Measurements from ENCODE around the gene UNC93A.
"Not testable (repeated sequence)": the region's sequence is repeated elsewhere in the genome, so short reads cannot be mapped to it uniquely, and the experiment has no call there.

UNC93A gene

DNA sequence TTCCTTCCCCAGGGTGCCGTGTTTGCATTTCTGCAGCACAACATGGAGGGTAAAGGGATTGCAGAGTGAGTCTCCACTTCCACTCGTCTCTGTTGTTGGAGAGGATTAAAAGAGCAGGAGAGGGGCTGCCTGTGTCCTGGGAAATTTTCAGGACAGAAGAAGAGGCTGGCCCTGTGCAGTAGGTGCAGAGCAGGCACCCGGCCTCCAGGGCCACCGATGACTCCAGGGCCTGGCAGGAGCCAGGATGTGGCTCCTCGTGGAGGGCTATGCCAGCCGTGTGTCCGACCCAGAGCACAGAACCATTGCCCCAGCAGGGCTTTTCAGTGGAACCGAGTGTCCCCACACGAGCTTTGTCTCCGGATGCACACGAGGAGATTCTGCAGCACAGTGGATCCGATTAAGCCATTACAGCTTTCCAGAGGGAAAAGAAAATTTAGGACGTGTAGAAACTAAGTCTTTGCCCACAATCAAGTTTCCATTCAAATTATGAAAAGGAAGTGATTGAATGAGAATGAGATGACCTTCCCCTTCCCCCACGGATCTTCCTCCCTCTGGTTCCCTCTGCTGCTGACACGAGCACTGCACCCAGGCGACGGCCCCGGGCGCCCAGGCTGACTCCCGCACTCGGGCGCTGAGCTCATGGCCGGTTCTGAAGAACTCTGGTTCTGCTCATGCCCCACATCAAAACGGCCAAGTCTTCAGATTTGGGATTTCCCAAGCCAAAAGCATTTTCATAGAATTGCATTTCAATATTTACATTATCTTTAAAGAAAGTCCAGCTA lies 43.1 kb upstream of the UNC93A start:
- no peak for TF ChIP-seq FOXK2 (IDR thresholded peaks at IDR 0.05)
- TF ChIP-seq, protein P1, sequence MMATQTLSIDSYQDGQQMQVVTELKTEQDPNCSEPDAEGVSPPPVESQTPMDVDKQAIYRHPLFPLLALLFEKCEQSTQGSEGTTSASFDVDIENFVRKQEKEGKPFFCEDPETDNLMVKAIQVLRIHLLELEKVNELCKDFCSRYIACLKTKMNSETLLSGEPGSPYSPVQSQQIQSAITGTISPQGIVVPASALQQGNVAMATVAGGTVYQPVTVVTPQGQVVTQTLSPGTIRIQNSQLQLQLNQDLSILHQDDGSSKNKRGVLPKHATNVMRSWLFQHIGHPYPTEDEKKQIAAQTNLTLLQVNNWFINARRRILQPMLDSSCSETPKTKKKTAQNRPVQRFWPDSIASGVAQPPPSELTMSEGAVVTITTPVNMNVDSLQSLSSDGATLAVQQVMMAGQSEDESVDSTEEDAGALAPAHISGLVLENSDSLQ (IDR thresholded peaks at IDR 0.05) = no peak
- TF ChIP-seq SUZ12 (IDR thresholded peaks at IDR 0.05) = no peak
- TF ChIP-seq SP1 (IDR thresholded peaks at IDR 0.05) = no peak
- no peak for TF ChIP-seq TARDBP (IDR thresholded peaks at IDR 0.05)
- no peak for TF ChIP-seq FOXA1 (IDR thresholded peaks at IDR 0.05)
- TF ChIP-seq ZNF384 (IDR thresholded peaks at IDR 0.05) = no peak
- TF ChIP-seq CTBP1 (IDR thresholded peaks at IDR 0.05; ENCODE audit: borderline replicate concordance) = no peak
- TF ChIP-seq L3MBTL2 (conservative IDR thresholded peaks at IDR 0.05) = no peak
- TF ChIP-seq HDGF (IDR thresholded peaks at IDR 0.05; ENCODE audit: borderline replicate concordance) = no peak
- ChIA-PET POLR2A (no interaction called here), CTCF (no interaction called here)
- no peak for DNase-seq (ENCODE audit: extremely low spot score)

DNA sequence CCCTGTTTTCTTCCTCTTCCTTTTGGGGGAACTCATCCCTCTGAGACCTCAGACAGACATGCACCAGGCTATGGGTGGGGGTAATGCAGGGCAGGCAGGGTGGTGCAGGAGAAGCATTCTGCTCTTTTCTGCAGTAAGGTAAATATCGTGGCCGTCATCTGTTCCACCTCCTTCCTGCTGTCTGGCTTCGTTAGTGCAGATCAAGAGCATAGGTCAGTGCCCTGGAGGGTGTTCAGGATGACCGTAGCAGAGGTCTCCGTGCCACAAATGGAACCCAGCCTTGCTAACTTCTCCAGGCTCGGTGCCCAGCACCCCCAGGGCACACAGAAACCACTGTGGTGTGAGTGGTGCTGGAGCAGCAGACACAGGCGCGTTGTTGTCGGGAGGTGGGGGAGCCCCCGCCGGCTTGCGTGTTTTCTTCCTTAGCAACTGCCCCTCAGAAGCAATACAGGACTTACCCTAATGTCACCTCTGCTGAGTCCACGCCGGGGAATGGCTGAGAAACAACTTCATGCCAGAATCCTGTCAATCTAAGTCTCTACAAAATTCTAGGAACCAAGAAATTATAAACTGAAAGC lies 42.1 kb upstream of the UNC93A start:
- CTCF ChIA-PET, POLR2A ChIA-PET: not testable (repeated sequence)

DNA sequence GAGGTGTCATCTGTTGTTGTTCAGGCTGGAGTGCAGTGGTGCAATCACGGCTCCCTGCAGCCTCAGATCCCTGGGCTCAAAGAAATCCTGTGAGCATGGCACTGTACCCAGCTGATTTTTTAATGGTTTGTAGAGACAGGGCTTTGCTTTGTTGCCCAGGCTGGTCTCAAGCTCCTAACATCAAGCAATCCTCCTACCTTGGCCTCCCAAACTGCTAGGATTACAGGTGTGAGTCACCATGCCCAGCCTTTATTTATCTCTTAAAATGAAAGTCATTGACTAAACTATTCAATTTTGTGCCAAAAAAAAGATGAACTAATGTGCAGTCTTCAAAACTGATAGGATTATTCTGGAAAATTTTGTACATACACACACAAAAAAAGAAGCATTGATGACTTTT lies 38.8 kb upstream of the UNC93A start:
- TF ChIP-seq TARDBP (IDR thresholded peaks at IDR 0.05) (no peak), SP1 (IDR thresholded peaks at IDR 0.05) (no peak), ELF4 (IDR thresholded peaks at IDR 0.05) (no peak), NFRKB (IDR thresholded peaks at IDR 0.05) (no peak)
- DNase-seq (ENCODE audit: extremely low spot score) = no peak
- POLR2A ChIA-PET = no interaction called here
- CTCF ChIA-PET = no interaction called here

More for the DNA sequence above, 42.1 kb upstream of the UNC93A start:
- not testable (repeated sequence) for DNase-seq (ENCODE audit: extremely low spot score)

DNA sequence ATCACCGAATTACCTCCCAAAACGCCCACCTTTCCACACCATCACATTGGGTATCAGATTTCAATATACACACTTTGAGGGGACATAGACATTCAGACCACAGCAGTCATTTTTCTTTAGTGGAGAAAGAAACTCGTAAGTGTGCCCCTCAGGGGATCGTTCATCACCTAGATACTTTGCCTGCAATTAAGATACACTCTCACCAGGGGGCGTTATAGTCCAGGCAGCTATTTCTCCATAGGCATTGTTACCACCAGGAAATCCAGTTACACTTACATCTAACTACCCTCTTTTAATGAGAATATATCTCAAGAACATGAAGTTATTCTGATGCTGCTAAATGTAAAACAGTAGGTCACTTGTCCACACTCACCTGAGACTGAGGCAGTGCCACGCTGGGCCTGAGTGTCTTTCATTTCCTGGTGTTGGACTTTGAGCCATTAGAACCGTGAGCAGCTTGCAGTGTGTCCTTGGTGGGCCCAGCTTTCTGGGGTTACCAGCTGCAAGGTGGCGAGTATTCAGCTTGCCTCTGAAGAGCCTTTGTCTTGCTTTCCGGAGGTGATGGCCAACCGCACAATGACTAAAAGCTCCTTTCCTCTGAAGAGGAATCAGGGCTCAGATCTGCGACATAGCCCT lies 35.1 kb upstream of the UNC93A start:
- no peak for TF ChIP-seq BHLHE40 (IDR thresholded peaks at IDR 0.05; ENCODE audit: borderline replicate concordance)
- TF ChIP-seq TARDBP (IDR thresholded peaks at IDR 0.05) = no peak
- no peak for TF ChIP-seq ELF4 (IDR thresholded peaks at IDR 0.05)
- TF ChIP-seq ARNT (IDR thresholded peaks at IDR 0.05) = no peak
- TF ChIP-seq L3MBTL2 (conservative IDR thresholded peaks at IDR 0.05) = no peak
- TF ChIP-seq SUZ12 (IDR thresholded peaks at IDR 0.05) = no peak
- no peak for TF ChIP-seq HDGF (IDR thresholded peaks at IDR 0.05; ENCODE audit: borderline replicate concordance)
- no peak for TF ChIP-seq SP1 (IDR thresholded peaks at IDR 0.05)
- TF ChIP-seq, protein P1 (IDR thresholded peaks at IDR 0.05) = no peak
- no peak for TF ChIP-seq FOXK2 (IDR thresholded peaks at IDR 0.05)
- no peak for TF ChIP-seq LEF1 (IDR thresholded peaks at IDR 0.05; ENCODE audit: borderline replicate concordance)
- ChIA-PET CTCF (no interaction called here), POLR2A (no interaction called here)
- no peak for DNase-seq (ENCODE audit: extremely low spot score)

DNA sequence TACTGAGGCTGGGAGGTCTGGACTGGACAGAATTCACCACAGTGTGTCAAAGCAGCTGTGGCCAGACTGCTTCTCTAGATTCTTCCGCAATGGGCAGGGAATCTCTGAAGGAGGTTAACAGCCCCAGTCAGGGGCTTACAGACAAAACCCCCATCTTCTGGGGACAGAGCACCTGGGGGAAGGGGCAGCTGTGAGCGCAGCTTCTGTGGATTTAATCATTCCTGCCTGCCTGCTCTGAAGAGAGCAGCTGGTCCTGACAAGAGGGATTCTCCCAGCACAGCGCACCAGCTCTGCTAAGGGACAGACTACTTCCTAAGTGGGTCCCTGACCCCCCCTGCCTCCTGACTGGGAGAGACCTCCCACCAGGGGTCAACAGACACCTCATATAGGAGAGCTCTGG lies 32.5 kb upstream of the UNC93A start:
- ChIA-PET CTCF (no interaction called here), POLR2A (no interaction called here)
- no peak for TF ChIP-seq FOXM1 (IDR thresholded peaks at IDR 0.05; ENCODE audit: borderline replicate concordance)
- no peak for TF ChIP-seq HDGF (IDR thresholded peaks at IDR 0.05; ENCODE audit: borderline replicate concordance)
- no peak for TF ChIP-seq FOXA1 (IDR thresholded peaks at IDR 0.05)
- no peak for TF ChIP-seq L3MBTL2 (conservative IDR thresholded peaks at IDR 0.05)
- no peak for TF ChIP-seq ARNT (IDR thresholded peaks at IDR 0.05)
- no peak for TF ChIP-seq SP1 (IDR thresholded peaks at IDR 0.05)
- no peak for TF ChIP-seq LEF1 (IDR thresholded peaks at IDR 0.05; ENCODE audit: borderline replicate concordance)
- TF ChIP-seq ELF4 (IDR thresholded peaks at IDR 0.05) = no peak
- TF ChIP-seq TARDBP (IDR thresholded peaks at IDR 0.05) = no peak
- TF ChIP-seq CTBP1 (IDR thresholded peaks at IDR 0.05; ENCODE audit: borderline replicate concordance) = no peak
- no peak for TF ChIP-seq ZNF384 (IDR thresholded peaks at IDR 0.05)
- DNase-seq (ENCODE audit: extremely low spot score) = no peak

GRCh38 chr6:167266057-167266829 lies 24.9 kb upstream of the UNC93A start:
- CTCF ChIA-PET; POLR2A ChIA-PET; DNase-seq (ENCODE audit: extremely low spot score): not testable (repeated sequence)

GRCh38 chr6:167266830-167267555 lies 24.1 kb upstream of the UNC93A start:
- CTCF ChIA-PET = no interaction called here
- TF ChIP-seq ARNT (IDR thresholded peaks at IDR 0.05) = no peak
- TF ChIP-seq ELF4 (IDR thresholded peaks at IDR 0.05) = no peak
- TF ChIP-seq TARDBP (IDR thresholded peaks at IDR 0.05) = no peak
- no peak for TF ChIP-seq BHLHE40 (IDR thresholded peaks at IDR 0.05; ENCODE audit: borderline replicate concordance)
- TF ChIP-seq ZNF384 (IDR thresholded peaks at IDR 0.05) = no peak
- POLR2A ChIA-PET = no interaction called here
- DNase-seq (ENCODE audit: extremely low spot score) = no peak

- POLR2A ChIA-PET = not testable (repeated sequence)
Measured at GRCh38 chr6:167267556-167267898, 23.6 kb upstream of the UNC93A start.

More at GRCh38 chr6:167267556-167267898, 23.6 kb upstream of the UNC93A start:
- CTCF ChIA-PET; DNase-seq (ENCODE audit: extremely low spot score): not testable (repeated sequence)

Measured in HEK293T (cell line).